VCaP (cell line): ENCODE data around the gene UBE3D.
A peak's percentile ranks its signal among the peaks of the same experiment; 100 is the strongest.

ENCODE experiments used
- H3K27ac ChIP-seq: fragments of 450-650 bp; 2 replicates; pipeline ENCODE4 v1.5.1; 2017
- TF ChIP-seq, protein P1 (sequence below): fragments of 450-650 bp; conservative IDR thresholded peaks from 2 replicates; pipeline ENCODE4 v1.5.1; 2017; ENCODE audit warnings: mild to moderate bottlenecking, moderate library complexity

The UBE3D gene

DNA sequence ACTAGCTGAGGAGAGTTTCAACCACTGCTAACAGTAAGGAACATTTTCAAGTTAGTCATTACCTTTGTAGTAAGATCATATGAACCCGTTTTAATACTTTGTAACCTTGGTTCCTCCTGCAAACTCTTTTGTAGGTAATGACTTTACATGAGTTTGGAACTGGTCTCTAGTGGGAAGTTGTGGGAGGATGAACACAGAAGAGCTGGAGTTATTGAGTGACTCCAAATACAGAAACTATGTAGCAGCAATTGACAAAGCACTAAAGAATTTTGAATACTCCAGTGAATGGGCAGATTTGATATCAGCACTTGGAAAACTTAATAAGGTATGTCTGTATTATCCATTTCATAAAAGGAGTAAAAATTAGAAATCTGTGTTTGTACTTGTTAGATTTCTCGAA, 31.1 kb upstream of the UBE3D start:
- TF ChIP-seq, protein P1, sequence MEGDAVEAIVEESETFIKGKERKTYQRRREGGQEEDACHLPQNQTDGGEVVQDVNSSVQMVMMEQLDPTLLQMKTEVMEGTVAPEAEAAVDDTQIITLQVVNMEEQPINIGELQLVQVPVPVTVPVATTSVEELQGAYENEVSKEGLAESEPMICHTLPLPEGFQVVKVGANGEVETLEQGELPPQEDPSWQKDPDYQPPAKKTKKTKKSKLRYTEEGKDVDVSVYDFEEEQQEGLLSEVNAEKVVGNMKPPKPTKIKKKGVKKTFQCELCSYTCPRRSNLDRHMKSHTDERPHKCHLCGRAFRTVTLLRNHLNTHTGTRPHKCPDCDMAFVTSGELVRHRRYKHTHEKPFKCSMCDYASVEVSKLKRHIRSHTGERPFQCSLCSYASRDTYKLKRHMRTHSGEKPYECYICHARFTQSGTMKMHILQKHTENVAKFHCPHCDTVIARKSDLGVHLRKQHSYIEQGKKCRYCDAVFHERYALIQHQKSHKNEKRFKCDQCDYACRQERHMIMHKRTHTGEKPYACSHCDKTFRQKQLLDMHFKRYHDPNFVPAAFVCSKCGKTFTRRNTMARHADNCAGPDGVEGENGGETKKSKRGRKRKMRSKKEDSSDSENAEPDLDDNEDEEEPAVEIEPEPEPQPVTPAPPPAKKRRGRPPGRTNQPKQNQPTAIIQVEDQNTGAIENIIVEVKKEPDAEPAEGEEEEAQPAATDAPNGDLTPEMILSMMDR, result no peak
- H3K27ac ChIP-seq, result no peak overlapping the region

DNA sequence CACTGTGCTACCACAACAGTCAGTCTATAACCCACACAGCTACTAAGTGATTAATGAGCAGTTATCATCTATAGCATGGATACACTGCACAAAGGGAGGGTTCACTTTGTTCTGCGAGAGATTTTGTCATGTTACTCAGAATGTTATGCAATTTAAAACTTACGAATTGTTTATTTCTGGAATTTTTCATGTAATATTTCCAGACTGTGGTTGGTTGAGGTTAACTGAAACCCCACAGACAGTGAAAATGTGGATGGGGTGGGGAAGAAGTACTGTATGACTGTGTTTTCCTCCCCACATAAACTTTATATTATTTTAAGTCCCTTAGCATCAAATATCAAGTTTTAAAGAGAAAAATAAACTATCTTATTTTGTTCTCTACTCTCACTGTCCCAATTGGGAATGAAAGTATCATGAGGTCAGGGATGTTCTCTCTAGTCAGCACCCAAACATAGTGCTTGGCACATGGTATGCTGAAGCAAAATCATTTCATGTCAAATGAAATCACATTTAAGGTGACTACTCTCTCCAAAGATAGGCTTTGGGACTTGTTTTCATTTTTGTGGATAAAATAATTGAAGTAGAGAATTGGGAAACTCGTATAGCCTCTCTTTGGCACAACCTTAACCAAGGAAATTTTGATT, 27.2 kb upstream of the UBE3D start:
- H3K27ac ChIP-seq, result no peak overlapping the region
- TF ChIP-seq, protein P1, result no peak

DNA sequence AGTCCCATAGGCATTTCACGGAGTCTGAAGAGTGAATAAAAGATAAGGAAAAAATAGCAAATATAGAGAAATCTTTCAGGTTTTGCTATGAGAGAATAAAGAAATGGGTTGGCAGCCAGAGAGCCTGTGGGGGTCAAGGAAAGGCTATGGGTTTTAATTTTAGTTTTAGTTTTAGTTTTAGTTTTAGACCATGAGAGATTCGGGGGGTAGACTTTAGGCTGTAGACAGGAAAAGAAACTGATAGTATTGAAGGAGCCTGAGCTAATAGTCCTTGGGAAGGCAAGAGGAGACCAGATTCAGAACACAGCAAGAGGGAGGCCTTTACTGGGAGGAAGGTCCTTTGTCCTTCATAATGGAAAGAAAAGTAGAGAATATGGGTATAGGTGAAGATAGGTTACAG, 21.1 kb upstream of the UBE3D start:
- no peak overlapping the region for H3K27ac ChIP-seq
- TF ChIP-seq, protein P1, result no peak

DNA sequence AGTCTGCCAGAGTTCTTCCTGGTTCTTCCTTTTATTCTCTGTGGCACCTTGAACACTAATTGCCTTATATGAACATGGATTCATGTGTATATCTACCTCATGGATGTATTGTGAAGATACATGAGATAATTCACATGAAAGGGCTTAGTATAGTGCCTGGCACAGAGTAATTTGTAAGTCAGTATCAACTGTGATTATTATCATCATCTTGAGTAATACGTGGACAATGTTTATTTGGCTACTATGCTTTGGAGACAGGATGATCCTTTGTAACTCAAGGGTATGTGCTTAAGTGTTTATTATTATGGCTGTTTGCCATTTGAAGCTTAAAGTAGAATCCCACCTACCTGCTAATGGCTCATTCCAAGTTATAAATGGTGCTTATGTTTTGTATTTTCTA, 17.8 kb upstream of the UBE3D start:
- no peak overlapping the region for H3K27ac ChIP-seq

DNA sequence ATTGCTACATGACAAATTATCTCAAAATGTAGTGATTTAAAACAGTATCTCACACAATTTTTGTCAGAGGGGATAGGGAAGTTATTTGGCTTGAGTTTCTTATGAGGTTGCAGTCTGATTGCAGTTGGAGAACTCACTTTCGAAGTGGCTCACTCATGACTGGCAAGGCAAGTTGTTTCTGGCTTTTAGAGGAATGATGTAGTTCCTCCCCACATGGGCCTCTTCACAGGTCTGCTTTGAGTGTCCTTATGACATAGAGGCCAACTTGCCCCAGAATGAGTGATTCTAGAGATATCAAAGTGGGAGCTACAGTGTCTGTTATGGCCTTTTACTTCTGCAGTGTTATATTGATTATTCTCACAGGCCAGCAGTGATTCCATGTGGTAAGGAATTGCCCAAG, 8.0 kb upstream of the UBE3D start:
- TF ChIP-seq, protein P1, result no peak
- no peak overlapping the region for H3K27ac ChIP-seq

More for the DNA sequence above, 17.8 kb upstream of the UBE3D start:
- TF ChIP-seq, protein P1, result no peak

DNA sequence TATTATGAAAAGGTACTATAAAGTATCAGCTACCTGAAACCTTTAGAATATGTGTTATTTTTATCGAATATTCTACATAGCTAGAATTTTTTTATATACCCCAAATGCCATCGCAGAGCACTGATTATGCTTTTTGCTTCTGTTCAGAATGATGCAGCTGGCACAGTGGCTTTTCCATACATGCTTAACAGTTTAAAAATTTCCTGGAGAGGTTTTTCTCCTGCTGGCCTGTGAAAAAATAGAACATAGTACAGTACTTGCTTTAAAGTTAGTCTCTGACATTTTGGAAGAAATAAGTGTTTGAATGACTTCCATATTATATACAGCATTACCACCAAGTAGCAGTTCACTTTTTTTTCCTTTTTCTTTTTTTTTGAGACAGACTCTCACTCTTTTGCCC, 7.1 kb upstream of the UBE3D start:
- TF ChIP-seq, protein P1, result no peak
- H3K27ac ChIP-seq, result no peak overlapping the region

DNA sequence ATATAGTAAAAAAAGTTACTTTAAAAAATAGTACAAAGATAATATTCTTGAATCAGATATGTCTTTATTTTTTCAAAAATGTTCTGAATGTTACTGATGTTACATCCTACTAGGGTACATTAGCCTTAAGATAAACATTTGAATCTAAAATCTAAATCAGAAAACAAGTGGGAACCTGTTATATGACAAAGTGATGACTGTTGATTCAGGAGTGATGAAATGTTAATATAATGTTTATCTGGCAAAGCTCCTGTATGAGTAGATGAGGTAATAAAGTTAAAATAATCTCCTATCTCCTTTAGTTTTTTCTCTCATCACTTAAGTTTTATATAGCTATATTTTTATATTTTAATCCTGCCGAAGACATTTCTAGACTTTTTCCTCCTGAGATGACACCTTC, 6.1 kb upstream of the UBE3D start:
- TF ChIP-seq, protein P1, result no peak
- H3K27ac ChIP-seq, result peak overlapping the region; percentile 29
